Hematopoietic multipotent progenitor cell treated with erythropoietin and hydrocortisone succinate and interleukin-3 and kit ligand, for 4 days (in vitro differentiated cells): Measurements from ENCODE around the gene GAB2.
"Not testable (repeated sequence)": the region's sequence is repeated elsewhere in the genome, so short reads cannot be mapped to it uniquely, and the experiment has no call there.

Experiments
- DNase-seq: peaks from one replicate; pipeline ENCODE4 v3.0.0-alpha.2; 2015

The GAB2 gene

DNA sequence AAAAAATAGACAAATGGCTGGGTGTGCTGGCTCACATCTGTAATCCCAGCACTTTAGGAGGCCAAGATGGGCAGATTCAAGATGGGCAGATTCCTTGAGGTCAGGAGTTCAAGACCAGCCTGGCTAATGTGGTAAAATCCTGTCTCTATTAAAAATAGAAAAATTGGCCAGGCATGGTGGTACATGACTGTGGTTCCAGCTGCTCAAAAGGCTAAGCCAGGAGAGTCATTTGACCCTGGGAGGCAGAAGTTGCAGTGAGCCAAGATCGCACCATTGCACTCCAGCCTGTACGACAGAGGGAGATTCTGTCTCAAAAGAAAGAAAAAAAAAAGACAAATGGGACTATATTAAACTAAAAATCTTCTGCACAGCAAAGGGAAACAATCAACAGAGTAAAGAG is 173.5 kb downstream of the GAB2 start:
- DNase-seq, result no peak

DNA sequence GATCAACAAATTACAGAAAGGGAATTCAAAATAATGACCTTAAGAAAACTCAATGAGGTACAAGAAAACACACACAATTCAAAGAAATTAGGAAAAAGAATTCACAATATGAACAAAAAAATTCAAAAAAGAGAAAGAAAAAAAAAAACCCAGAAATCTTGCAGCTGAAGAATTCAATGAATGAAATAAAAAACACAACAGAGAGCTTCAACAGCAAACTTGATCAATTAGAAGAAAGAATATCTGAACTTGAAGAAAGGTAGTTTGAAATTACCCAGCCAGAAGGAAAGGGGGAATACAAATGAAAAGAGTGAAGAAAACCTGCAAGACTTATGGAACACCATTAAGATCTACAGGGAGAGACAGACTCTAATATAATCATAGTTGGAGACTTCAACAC is 176.1 kb downstream of the GAB2 start:
- DNase-seq, result no peak

DNA sequence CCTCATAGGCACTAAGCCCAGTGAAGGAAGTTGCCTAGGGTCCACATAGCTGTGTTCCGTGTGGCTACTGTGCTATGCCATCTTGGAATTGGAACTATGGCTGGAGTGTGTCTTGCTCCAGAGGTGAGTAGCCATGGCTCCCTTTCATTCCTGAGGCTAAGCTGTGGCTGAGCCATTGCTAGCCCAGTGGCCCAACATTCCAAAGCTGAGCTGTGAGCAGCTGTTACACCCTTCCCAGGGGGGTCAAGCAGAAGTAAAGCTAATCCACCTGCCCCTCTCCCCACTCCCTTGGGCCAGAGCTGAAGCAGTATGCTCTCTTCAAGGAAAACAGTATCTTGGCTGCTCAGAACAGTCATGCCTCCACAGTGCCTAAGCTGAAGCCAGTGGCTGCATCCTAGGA is 177.8 kb downstream of the GAB2 start:
- DNase-seq, result no peak

DNA sequence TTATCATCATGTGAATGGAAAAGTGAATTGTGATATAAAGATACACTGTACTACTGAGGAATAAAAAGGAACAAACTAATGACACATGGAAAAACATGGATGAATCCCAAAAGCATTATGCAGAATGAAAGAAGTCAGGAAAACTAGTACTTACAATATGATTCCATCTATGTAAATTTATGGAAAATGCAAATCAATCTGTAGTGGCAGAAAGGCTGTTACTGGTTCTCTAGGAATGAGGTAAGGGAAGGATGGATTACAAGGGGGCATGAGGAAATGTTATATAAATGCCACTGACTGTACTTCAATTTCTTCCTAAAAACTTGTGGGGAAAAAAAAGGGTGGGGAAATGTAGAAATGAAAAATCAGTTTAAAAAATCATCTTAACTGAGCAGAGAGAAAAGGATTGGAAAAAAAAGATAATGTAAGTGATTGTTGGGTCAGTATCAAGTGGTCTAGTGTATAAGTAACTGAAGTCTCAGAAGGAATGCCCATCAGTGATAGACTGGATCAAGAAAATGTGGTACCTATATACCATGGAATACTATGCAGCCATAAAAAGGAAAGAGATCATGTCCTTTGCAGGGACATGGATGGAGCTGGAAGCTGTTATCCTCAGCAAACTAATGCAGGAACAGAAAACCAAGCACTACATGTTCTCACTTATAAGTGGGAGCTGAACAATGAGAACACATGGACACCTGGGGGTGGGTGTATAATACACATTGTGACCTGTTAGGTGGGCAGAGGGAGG is 180.2 kb downstream of the GAB2 start:
- DNase-seq, result no peak

DNA sequence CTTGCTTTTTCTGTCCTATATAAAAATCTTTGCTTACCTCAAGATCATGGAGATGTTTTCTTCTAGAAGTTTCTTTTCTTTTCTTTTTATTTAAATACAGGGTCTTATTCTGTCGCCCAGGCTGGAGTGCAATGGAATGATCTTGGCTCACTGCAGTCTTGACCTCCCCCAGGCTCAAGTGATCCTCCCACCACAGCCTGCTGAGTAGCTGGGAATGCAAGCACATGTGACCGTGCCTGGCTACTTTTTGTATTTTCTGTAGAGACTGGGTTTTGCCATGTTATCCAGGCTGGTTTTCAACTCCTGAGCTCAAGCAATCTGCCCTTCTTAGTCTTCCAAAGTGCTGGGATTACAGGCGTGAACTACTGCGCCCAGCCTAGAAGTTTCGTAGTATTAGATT is 183.6 kb downstream of the GAB2 start:
- no peak for DNase-seq

DNA sequence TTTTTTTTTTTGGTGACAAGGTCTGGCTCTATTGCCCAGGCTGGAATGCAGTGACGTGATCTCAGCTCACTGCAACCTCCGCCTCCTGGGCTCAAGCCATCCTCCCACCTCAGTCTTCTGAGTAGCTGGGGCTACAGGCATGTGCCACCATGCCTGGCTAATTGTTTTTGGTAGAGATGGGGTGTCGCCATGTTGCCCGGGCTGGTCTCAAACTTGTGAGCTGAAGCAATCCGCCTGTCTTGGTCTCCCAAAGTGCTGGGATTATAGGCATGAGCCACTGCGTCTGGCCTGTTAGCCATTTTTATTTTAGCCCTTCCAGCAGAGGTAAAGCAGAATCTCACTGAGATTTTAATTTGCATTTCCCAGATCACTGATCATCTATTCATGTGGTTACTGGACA is 184.6 kb downstream of the GAB2 start:
- DNase-seq, result not testable (repeated sequence)

DNA sequence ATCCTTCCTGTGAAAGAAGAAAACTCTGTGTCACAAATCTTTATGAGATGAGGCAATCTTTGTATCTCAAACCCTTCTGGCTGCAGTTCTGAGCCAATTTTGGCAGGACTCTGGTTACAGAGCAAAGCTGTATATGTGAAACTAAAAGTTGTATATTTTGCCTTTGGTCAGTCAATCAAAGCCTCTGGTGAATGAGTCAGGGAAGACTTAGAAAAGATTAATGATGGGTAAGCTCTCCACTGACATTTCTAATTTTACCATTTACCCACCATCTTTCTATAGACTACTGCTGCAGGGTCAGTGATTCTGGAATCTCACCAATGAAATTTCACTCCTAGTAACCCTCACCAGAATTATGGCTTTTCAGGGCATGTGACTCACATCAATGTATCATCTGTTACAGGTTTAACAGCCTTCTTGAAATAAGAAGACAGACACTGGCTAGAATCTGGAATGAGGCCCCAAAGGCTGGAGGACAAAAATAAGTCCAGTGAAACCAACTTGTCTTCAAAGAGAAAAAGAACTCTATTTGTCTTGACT is 185.6 kb downstream of the GAB2 start:
- DNase-seq, result no peak

DNA sequence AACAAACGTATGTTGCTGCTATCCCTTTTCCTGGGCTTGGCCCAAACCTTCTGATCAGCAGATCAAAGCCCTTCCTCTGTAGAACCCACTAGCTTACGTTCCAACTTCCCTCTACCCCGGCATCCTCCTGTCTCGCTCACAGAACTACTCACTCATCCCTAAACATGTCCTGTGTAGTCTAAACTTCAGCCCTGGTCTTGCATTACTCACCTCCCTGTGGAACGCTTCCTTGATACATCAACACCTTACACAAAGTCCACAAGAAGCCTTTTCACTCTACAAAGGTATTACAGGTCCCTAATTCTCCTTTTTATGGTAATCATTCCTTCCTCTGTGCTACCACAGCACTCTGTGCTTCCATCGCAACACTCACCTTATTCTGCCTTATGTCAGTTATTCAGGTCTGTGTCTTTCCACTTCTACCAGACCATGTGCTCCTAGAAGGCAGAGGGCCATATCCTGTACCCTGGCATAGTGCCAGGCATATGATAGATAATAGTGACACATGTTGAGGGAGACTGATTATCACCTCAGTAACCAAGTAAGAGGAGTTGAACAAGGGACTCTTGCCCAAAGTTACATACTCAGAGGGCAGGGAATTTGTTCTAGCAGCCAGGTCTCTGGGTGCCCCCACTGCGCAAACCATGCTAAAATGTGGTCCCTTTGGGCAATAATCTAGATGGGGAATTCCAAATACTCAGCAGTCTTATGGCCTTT is 187.3 kb downstream of the GAB2 start:
- peak; percentile 80 for DNase-seq

DNA sequence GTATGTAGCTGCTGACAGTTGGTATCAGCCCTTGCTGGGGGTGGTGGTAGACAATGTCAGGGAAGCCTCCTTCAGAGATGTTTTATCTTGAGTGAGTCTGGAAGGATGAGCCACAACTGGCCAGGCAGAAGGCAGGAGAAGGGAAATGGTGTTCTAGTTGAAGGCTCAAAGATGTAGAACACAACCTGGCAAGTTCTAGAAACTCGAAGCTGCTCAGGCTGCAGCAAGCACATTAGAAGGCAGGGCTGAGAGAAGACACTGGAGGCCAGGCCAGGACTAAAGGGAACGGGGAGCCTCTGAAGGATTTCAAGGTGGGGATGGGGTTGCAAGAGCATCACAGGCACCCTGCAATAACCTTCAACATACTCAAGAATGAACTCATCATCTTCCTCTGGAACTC is 188.5 kb downstream of the GAB2 start:
- no peak for DNase-seq

DNA sequence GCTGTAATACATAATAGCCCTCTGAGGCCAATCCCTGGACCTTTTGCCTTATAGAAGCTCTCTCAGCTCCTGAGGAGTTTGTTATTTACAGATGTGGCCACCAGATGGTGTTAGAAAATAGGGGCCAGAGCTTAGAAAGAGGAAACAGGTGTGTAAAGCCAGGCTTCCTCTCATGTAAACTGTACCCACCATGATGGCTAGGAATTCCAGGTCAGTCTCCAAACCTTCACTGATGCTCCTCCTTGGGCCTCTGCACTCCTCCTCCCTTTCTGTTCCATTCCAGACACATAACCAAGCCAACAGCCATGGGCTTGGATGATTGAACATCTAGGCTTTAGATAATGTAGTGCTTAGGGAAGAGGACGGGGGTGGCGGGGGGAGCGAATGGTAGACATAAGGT is 189.2 kb downstream of the GAB2 start:
- peak; percentile 87 for DNase-seq

DNA sequence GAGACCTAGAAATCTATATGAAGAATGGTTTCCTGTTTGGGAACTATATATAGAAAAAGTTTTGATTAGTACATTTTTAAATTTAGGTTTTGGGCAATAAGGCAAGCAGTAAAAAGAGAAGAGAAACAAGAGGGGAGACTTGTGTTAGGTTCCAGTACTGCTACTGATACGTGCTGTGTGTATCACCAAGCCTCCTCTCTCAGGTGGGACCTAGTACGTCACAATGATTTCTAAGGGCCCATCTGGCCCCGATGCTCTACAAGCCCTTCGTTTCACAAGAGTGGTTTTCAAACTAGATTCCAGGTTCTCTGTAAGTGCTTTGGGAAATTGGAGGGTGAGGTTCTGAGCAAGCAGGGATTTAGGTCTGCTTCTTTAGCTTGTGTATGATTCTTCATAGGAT is 189.7 kb downstream of the GAB2 start:
- DNase-seq, result no peak

DNA sequence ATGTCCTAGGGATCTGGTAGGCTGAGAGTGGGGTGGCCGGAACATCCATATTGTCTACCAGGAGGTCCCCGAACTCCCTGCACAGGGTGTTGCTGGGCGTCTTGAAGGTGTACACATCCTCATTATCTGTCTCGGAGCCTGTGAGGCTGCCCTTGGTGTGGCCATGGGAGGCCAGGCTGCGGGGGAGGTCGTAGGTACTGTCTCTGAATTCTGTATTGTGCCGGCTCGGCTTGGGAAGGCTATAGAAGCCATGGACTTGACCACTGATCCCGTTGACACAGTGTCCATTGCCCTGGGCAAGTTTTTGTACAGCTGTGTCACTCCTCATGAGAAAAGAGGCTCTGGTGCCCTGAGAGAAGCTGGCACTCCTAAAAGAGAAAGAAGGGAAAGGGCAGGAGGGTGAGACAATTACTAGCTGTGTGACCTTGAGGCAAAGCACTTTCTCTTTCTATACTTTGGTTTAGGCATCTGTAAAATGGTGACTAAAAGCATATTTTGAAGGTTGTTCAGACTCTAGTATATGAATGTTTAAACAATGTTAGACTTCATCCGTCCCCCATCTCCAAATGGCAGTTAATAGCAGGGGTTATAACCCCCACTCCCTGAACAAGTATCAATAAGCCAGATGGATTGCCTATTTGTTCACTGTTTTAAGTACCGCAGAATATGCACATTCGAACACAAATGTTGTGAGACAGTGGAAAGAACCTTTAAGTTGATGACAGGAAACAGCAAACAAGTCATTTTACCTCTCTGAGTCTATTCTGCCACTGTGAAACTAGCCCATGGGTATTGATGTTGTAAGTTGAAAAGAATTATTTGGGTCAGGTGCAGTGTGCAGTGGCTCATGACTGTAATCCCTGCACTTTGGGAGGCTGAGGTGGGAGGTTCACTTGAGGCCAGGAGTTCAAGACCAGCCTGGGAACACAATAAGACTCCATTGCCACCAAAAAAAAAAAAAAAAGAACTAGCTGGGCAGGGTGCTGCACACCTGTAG is 190.6 kb downstream of the GAB2 start:
- no peak for DNase-seq

DNA sequence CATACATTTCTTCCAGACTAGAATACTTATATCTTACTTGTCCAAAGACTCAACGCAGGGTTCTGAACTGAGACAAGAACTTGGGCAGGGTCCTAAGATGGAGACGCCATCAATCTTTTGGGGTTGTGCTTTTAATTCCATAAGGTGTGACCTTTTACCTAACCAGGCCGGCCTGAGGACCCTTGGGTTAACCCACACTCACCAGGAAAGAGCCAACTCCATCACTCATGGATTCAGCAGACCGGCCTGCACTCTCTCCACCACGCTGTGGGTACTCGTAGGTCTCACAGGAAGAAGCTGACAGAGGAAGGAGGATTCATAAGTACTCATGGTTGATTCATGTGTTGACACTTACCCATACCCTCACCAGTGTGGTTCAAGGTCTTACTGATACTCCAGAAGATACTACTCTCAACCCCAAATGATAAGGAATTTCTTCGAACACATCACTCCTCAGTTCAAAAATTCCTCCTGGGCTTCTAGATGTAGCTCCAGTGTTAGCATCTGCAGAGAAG is 192.7 kb downstream of the GAB2 start:
- no peak for DNase-seq

DNA sequence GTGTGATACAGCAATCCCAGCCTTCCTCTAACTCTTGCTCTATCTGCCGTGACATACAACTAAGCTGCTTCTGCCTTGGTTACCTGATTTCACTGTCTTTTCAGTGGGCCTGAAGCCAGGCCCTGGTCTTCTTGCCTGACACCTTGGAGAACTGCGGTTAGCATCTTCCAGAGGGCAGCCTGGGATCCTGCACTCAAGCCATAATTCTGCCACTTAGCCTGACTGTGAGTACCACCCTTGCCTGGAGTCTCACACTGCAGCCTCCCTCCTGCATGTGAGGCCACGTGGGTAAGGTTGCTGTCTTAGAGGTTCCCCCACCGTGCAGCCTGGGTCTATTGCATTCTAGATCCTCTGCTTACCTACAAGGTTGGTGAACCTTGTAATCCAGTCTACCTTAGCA is 193.1 kb downstream of the GAB2 start:
- DNase-seq, result no peak

DNA sequence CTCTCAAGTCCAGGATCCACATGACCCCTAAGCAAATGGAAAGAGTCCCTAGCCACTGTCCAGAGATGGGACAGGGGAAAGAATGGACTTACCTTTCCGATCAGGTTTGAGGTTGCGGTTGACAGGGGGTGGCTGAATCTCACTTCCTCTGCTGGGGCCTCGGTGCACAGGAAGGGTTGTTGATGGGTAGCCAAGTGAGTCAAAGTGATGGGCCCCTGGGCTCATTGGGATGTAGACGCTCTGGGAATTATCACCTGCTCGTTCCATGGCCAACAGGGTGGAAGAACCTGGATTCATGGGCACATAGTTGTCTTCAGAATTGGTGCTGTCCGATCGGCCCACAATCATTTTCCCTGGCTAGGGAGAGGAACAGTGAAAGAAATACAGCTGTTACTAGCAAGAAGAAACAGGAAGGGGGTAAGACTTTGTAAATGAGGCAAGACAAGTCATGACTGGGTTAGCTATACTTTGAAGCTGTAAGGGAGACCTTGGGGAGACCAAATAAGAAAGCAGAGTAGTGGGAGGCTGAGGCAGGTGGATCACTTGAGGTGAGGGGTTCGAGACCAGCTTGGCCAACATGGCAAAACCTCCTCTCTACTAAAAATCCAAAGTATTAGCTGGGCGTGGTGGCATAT is 194.2 kb downstream of the GAB2 start:
- DNase-seq, result no peak

DNA sequence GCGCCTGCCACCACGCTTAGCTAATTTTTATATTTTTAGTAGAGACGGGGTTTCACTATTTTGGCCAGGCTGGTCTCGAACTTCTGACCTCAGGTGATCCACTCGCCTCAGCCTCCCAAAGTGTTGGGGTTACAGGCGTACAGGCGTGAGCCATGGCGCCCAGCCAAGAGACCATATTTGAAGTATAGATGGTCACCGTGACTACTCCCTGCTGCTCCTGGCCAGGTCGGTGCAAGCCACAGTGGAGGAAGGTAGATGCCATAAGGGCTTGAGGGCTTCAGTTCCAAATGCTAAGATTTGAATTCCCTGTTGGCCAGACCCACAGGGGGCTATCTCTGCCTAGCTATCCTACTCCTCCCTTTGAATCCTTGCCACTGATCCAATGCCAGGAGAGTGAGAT is 194.9 kb downstream of the GAB2 start:
- DNase-seq, result not testable (repeated sequence)

DNA sequence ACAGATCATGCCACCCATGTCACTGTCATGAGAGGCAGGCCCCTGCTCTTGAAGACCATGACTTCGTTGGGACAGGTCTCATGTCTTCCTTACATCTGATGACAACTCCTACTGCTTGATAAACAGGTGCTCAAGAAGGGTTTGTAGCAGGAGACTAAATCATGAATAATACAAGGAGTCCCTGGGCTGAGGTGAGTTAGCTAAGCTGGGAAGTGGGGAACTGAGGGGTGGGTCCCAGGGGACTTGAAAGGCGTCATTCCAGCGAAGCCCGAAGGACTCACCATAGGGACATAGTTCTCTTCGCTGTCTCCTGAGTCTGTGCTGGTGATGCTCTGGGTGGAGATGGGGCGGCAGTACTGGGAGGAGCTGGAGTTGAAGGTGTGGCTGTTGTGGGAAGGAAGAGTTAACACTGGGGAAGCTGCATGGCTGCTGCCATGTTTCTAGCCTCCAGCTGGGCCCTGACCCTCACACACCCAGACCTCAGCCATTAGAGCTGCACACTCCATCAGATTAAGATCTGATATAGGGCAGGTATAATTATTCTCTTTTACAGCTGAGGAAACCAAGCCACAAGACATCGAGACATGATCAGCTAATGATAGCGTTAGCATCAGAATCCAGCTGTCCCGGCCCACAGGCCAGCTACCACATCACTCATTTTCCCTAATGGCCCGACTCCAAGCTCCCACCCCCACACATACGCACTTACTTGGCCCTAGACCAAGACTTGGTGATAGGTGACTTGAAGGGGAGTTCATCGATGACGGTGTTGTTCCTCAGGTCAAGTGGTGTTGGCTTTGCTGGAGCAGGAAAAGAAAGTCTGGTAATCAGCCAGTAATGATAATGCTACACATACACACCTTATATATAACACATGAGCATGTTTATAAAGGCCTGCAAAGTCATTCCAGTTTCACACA is 196.0 kb downstream of the GAB2 start:
- no peak for DNase-seq

DNA sequence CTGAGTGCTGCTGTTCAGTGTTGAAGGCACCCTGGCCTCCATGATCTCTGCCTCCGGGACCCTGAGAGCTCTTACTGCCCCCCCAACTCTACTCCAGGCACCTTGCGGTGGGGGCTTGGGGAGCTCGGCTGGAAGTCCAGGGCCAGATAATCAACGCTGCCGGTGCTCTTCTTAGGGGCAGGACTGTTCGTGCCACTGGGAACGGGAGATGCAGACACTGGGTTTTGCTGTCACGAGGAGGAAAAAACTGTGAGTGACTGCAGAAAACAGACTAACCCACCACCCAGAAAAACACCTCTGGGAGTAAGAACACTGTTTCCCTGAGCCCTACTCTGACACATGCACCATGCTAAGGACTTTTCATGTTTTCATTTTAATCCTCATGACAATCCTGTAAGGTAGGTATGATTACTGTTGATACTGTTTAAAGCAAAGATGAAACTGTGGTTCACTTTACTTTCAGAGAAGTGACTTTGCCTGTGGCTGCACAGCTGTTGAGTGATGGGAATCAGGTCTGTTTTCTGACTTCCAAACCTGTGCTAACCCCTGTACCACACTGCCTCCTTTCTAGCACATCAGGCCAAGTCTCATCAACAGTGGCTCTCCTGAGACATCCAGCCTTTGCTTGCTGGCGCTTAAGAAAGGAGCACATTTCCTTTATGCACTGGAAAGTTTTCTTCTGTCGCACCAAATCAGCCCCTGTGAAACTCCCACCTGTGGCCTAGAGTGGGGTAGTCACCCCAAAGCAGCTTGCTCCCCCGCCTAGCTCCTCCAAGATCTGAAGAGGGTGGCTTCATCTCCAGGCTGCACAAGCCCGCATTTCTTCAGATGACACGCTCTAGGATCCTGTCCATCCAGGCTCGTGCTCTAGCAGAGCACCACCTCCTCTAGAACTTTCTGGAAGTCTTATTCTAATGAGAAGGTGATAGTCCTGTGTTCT is 197.1 kb downstream of the GAB2 start:
- DNase-seq, result no peak

DNA sequence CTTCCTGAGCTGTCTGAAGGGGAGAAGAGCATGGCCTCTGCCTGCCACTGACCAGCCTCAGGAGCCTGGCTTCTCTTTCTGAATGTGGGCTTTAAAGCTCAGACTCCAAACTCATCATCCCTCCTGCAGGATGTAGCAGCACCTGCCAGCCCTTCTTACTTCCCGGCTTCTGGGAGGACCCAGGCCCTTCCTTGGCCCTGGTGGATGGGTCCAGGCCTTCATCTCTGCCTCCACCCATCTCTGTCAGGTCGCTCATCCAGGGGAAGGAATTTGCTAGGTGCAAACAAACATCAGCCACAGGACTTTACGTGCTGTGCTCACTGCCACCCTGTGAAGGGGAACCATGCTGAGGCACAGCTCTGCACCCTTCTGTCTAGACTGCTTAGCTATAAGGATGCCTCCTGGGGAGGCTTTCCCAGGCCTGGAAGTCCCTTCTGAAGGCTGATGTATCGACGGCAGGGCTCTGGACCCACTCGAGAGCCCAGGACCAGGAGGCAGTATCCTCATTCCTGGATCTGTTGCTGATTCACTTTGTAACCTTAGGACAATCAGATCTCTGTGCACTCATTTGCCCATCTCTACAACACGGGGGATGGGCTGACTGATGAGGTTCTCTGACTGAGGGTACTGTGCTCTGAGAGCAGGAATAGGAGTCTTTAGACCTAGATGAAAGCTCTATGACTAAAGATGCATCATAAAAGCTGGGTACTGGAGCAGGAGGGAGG is 198.0 kb downstream of the GAB2 start:
- DNase-seq, result no peak
